ENCODE results near the gene PLCH2. TPM values are rescaled to one million over a fixed set of nuclear protein-coding genes. Genes with fewer than 3 reads are reported as not detected.

The PLCH2 gene
- total RNA-seq, 2 donors from 2014 or later = 1.1 to 1.9 TPM

DNA sequence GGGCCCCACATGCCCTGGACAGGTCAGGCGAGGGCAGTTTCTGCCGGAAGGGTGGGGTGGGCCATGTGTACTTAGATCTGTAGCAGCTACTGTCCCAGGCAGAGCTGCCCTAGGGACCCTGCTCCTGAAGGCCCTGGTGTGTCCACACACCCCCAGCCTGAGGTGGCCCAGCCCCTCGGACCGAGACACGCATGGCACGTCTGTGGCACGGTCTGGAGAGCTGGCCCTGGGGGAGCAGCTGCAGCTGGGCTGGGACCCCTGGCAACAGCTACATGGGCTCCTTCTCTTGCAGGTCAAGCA, 25.7 kb downstream of the PLCH2 start:
- Histone ChIP-seq H3K36me3 (no peaks in the 10 kb centered on the region), H3K27me3 (replicated peaks; ENCODE audit: insufficient read depth) (no peaks in the 10 kb centered on the region), H3K4me3 (no peak overlapping the region), H3K27ac (no peak overlapping the region), H3K9me3 (no peaks in the 10 kb centered on the region), H3K4me1 (ENCODE audit: control insufficient read depth in 1 of 2, low read depth in 2 of 2) (no peaks in the 10 kb centered on the region)
- DNase-seq (ENCODE audit: low spot score) = no peak
- ATAC-seq (ENCODE audit: insufficient number of reproducible peaks, low FRiP score, low read depth) = no peak
- TF ChIP-seq, protein P1, sequence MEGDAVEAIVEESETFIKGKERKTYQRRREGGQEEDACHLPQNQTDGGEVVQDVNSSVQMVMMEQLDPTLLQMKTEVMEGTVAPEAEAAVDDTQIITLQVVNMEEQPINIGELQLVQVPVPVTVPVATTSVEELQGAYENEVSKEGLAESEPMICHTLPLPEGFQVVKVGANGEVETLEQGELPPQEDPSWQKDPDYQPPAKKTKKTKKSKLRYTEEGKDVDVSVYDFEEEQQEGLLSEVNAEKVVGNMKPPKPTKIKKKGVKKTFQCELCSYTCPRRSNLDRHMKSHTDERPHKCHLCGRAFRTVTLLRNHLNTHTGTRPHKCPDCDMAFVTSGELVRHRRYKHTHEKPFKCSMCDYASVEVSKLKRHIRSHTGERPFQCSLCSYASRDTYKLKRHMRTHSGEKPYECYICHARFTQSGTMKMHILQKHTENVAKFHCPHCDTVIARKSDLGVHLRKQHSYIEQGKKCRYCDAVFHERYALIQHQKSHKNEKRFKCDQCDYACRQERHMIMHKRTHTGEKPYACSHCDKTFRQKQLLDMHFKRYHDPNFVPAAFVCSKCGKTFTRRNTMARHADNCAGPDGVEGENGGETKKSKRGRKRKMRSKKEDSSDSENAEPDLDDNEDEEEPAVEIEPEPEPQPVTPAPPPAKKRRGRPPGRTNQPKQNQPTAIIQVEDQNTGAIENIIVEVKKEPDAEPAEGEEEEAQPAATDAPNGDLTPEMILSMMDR (IDR thresholded peaks at IDR 0.05) = no peak

DNA sequence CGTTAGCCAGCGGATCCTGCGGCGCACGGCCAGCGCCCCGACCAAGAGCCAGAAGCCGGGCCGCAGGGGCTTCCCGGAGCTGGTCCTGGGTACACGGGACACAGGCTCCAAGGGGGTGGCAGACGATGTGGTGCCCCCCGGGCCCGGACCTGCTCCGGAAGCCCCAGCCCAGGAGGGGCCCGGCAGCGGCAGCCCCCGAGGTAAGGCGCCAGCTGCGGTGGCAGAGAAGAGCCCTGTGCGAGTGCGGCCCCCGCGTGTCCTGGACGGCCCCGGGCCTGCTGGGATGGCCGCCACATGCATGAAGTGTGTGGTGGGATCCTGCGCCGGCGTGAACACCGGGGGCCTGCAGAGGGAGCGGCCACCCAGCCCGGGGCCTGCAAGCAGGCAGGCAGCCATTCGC, 26.1 kb downstream of the PLCH2 start:
- no peak for DNase-seq (ENCODE audit: low spot score)
- Histone ChIP-seq H3K9me3 (no peaks in the 10 kb centered on the region), H3K36me3 (no peaks in the 10 kb centered on the region), H3K27ac (no peak overlapping the region), H3K4me1 (ENCODE audit: control insufficient read depth in 1 of 2, low read depth in 2 of 2) (no peaks in the 10 kb centered on the region), H3K27me3 (replicated peaks; ENCODE audit: insufficient read depth) (no peaks in the 10 kb centered on the region), H3K4me3 (no peak overlapping the region)
- TF ChIP-seq, protein P1 (IDR thresholded peaks at IDR 0.05) = no peak
- ATAC-seq (ENCODE audit: insufficient number of reproducible peaks, low FRiP score, low read depth) = no peak

DNA sequence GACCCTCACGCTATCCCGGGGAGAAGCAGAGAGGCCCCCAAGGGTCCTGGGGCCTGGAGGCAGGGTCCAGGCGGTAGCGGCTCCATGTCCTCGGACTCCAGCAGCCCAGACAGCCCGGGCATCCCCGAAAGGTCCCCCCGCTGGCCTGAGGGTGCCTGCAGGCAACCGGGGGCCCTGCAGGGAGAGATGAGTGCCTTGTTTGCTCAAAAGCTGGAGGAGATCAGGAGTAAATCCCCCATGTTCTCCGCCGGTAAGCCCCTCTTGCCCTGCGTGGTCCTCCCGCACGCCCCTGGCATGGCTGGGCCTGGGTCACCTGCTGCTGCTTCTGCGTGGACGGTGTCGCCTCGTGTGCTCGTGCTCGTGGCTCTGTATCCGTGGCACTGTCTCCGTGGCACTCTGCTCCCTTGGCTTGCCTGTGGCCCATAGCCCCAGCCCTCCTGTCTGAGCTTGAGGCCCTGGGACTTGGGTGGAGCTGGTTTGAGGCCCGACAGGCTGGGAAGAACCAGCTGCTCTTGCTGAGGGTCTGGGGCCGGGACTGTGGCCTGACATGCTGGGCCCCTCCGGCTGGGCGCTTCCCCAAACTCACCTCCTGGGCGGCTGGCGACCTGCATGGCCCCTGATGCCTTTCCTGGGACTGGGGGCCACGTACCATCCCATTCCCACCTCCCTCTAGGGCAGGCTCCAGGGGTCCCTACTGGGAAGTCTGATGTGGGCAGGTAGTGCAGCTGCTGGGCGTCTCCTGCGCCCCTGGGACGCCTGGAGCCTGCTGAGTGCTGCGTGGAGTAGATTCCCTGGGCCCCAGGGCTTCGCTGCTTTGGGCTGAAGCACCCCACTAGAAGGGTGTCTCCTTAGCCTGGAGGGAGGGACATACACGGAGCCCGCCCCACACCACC, 26.8 kb downstream of the PLCH2 start:
- ATAC-seq (ENCODE audit: insufficient number of reproducible peaks, low FRiP score, low read depth) (no peak), DNase-seq (ENCODE audit: low spot score) (no peak)
- Histone ChIP-seq H3K36me3 (no peaks in the 10 kb centered on the region), H3K4me3 (no peak overlapping the region), H3K9me3 (no peaks in the 10 kb centered on the region), H3K4me1 (ENCODE audit: control insufficient read depth in 1 of 2, low read depth in 2 of 2) (no peaks in the 10 kb centered on the region), H3K27ac (no peak overlapping the region), H3K27me3 (replicated peaks; ENCODE audit: insufficient read depth) (no peaks in the 10 kb centered on the region)
- TF ChIP-seq, protein P1 (IDR thresholded peaks at IDR 0.05) = no peak

DNA sequence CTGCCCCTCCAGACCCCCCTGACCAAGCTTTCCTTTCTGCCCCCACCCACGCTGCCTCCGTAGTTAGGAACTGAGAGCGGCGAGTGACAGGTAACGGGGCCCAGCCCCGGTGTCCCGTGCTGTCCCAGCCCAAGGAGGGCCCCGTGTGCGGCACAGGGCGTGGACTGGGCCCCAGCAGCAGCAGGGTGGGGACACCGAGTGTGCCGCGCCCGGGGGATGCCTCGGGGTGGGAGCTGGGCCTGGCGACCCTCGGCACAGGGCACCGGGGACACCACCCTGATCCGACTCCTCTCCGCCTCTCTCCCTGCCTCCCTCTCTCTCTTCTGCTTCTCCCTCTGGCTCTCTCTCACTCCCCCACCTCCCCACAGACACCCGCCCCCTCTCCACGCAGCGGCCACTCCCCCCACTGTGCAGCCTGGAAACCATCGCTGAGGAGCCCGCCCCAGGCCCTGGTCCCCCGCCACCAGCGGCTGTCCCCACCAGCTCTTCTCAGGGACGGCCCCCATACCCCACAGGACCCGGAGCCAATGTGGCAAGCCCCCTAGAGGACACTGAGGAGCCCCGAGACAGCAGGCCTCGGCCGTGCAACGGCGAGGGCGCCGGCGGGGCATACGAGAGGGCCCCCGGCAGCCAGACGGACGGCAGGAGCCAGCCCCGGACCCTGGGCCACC, 27.6 kb downstream of the PLCH2 start:
- Histone ChIP-seq H3K36me3 (peaks cover 1% of the 10 kb centered on the region), H3K4me1 (ENCODE audit: control insufficient read depth in 1 of 2, low read depth in 2 of 2) (no peaks in the 10 kb centered on the region), H3K27ac (no peak overlapping the region), H3K9me3 (no peaks in the 10 kb centered on the region), H3K4me3 (no peak overlapping the region), H3K27me3 (replicated peaks; ENCODE audit: insufficient read depth) (no peaks in the 10 kb centered on the region)
- no peak for DNase-seq (ENCODE audit: low spot score)
- TF ChIP-seq, protein P1 (IDR thresholded peaks at IDR 0.05) = no peak
- no peak for ATAC-seq (ENCODE audit: insufficient number of reproducible peaks, low FRiP score, low read depth)

DNA sequence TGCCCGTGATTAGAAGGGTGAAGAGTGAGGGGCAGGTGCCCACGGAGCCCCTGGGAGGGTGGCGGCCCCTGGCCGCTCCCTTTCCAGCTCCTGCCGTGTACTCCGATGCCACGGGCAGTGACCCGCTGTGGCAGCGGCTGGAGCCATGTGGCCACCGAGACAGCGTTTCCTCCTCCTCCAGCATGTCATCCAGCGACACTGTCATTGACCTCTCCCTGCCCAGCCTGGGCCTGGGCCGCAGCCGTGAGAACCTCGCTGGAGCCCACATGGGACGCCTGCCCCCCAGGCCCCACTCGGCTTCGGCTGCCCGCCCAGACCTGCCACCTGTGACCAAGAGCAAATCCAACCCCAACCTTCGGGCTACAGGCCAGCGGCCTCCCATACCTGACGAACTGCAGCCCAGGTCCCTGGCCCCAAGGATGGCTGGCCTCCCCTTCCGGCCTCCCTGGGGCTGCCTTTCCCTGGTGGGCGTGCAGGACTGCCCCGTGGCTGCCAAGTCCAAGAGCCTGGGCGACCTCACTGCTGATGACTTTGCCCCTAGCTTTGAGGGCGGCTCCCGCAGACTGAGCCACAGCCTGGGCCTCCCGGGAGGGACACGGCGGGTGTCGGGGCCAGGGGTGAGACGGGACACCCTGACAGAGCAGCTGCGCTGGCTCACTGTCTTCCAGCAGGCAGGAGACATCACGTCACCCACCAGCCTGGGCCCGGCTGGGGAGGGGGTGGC, 28.3 kb downstream of the PLCH2 start:
- H3K27ac ChIP-seq = no peak overlapping the region
- no peak overlapping the region for H3K4me3 ChIP-seq
- no peaks in the 10 kb centered on the region for H3K4me1 ChIP-seq (ENCODE audit: control insufficient read depth in 1 of 2, low read depth in 2 of 2)
- no peak for ATAC-seq (ENCODE audit: insufficient number of reproducible peaks, low FRiP score, low read depth)
- peaks cover 8% of the 10 kb centered on the region for H3K36me3 ChIP-seq
- no peaks in the 10 kb centered on the region for H3K27me3 ChIP-seq (replicated peaks; ENCODE audit: insufficient read depth)
- no peak for DNase-seq (ENCODE audit: low spot score)
- H3K9me3 ChIP-seq = no peaks in the 10 kb centered on the region
- TF ChIP-seq, protein P1 (IDR thresholded peaks at IDR 0.05) = no peak
